BE2C (cell line): ENCODE data around the gene ZNF574.

Source experiments
- DNase-seq: peaks from one replicate; pipeline ENCODE4 v3.0.0-alpha.2; 2020
- H3K27me3 ChIP-seq: fragments of 250-450 bp; sonication (Bioruptor Pico); 2 replicates; pipeline ENCODE4 v1.5.1; 2020; ENCODE audit warnings: mild to moderate bottlenecking
- H3K36me3 ChIP-seq: fragments of 250-450 bp; sonication (Bioruptor Pico); 2 replicates; pipeline ENCODE4 v1.5.1; 2020; ENCODE audit warnings: mild to moderate bottlenecking
- H3K4me1 ChIP-seq: fragments of 250-450 bp; sonication (Bioruptor Pico); 2 replicates; pipeline ENCODE4 v1.5.1; 2020
- H3K4me3 ChIP-seq: 2 replicates; pipeline ENCODE4 v1.5.1; 2011; ENCODE audit warnings: low read depth, low read length
- H3K9me3 ChIP-seq: fragments of 250-450 bp; sonication (Bioruptor Pico); 2 replicates; pipeline ENCODE4 v1.5.1; 2020
- CTCF ChIP-seq: IDR thresholded peaks from 2 replicates; pipeline ENCODE4 v1.5.1; 2012; ENCODE audit warnings: mild to moderate bottlenecking, low read depth, low read length

Gene ZNF574

GRCh38 chr19:42114412-42114811 is 38.4 kb downstream of the ZNF574 start:
- TF ChIP-seq CTCF, result no peak
- H3K4me3 ChIP-seq, result peak overlapping the region; percentile 1
- peak; percentile 81 for DNase-seq
- no peaks in the 10 kb centered on the region for H3K27me3 ChIP-seq
- H3K9me3 ChIP-seq, result no peaks in the 10 kb centered on the region
- H3K4me1 ChIP-seq, result peaks cover 14% of the 10 kb centered on the region
- H3K36me3 ChIP-seq, result no peaks in the 10 kb centered on the region

- DNase-seq, result no peak
- Histone ChIP-seq H3K4me1 (peaks cover 14% of the 10 kb centered on the region), H3K4me3 (no peak overlapping the region), H3K9me3 (no peaks in the 10 kb centered on the region), H3K36me3 (no peaks in the 10 kb centered on the region), H3K27me3 (no peaks in the 10 kb centered on the region)
- no peak for TF ChIP-seq CTCF
Observed at GRCh38 chr19:42115219-42115618, 39.3 kb downstream of the ZNF574 start.

GRCh38 chr19:42115705-42116104 is 39.7 kb downstream of the ZNF574 start:
- H3K36me3 ChIP-seq, result no peaks in the 10 kb centered on the region
- DNase-seq, result no peak
- no peak overlapping the region for H3K4me3 ChIP-seq
- H3K4me1 ChIP-seq, result peaks cover 14% of the 10 kb centered on the region
- no peaks in the 10 kb centered on the region for H3K9me3 ChIP-seq
- H3K27me3 ChIP-seq, result no peaks in the 10 kb centered on the region
- no peak for TF ChIP-seq CTCF

- no peak for DNase-seq
- peaks cover 14% of the 10 kb centered on the region for H3K4me1 ChIP-seq
- TF ChIP-seq CTCF, result peak; percentile 19; the same call in 1 of the 2 replicates
- H3K36me3 ChIP-seq, result no peaks in the 10 kb centered on the region
- H3K27me3 ChIP-seq, result no peaks in the 10 kb centered on the region
- no peaks in the 10 kb centered on the region for H3K9me3 ChIP-seq
- H3K4me3 ChIP-seq, result no peak overlapping the region
Observed at GRCh38 chr19:42116308-42117075, 40.5 kb downstream of the ZNF574 start.

GRCh38 chr19:42117076-42117475 is 41.1 kb downstream of the ZNF574 start:
- DNase-seq, result no peak
- Histone ChIP-seq H3K9me3 (no peaks in the 10 kb centered on the region), H3K4me1 (peaks cover 14% of the 10 kb centered on the region), H3K27me3 (no peaks in the 10 kb centered on the region), H3K36me3 (no peaks in the 10 kb centered on the region), H3K4me3 (no peak overlapping the region)
- TF ChIP-seq CTCF, result no peak

- H3K9me3 ChIP-seq, result no peaks in the 10 kb centered on the region; the same call in 1 of the 2 replicates
- DNase-seq, result no peak
- H3K4me3 ChIP-seq, result no peak overlapping the region
- no peak for TF ChIP-seq CTCF
- no peaks in the 10 kb centered on the region for H3K4me1 ChIP-seq
- H3K27me3 ChIP-seq, result no peaks in the 10 kb centered on the region
- no peaks in the 10 kb centered on the region for H3K36me3 ChIP-seq
Observed at GRCh38 chr19:42120276-42120980, 44.5 kb downstream of the ZNF574 start.
